Mesenchymal stem cell (in vitro differentiated cells and primary cell): ENCODE data around the gene EIF3J.
"Not testable (repeated sequence)": the region's sequence is repeated elsewhere in the genome, so short reads cannot be mapped to it uniquely, and the experiment has no call there.

ENCODE experiments used
- DNase-seq: peaks from one replicate; pipeline ENCODE4 v3.0.0-alpha.2; 2013
- H2AFZ ChIP-seq: one replicate; pipeline ENCODE4 v1.6.1; 2013; ENCODE audit warnings: low read depth, mild to moderate bottlenecking, control low read depth, inconsistent platforms, low read length, moderate library complexity
- H2AK5ac ChIP-seq: 2 replicates; pipeline ENCODE4 v1.6.1; 2013; ENCODE audit warnings: low read length, moderate library complexity, mild to moderate bottlenecking, inconsistent platforms; ENCODE audit not compliant: severe bottlenecking
- H2BK120ac ChIP-seq: one replicate; pipeline ENCODE4 v1.6.1; 2013; ENCODE audit warnings: low read depth, mild to moderate bottlenecking, inconsistent platforms, low read length, moderate library complexity
- H2BK12ac ChIP-seq, 2 experiments: one replicate each; pipeline ENCODE4 v1.6.1; 2013; ENCODE audit warnings: inconsistent platforms in 2 of 2, low read length in 2 of 2, mild to moderate bottlenecking in 2 of 2, moderate library complexity in 2 of 2, control low read depth in 1 of 2
- H2BK15ac ChIP-seq: one replicate; pipeline ENCODE4 v1.6.1; 2013; ENCODE audit warnings: mild to moderate bottlenecking, low read depth, inconsistent platforms; ENCODE audit not compliant: poor library complexity, severe bottlenecking
- H2BK5ac ChIP-seq: 2 replicates; pipeline ENCODE4 v1.6.1; 2013; ENCODE audit warnings: low read depth, mild to moderate bottlenecking, low read length, control low read depth, inconsistent platforms; ENCODE audit not compliant: poor library complexity, severe bottlenecking
- H3K14ac ChIP-seq, 2 experiments: one replicate each; pipeline ENCODE4 v1.6.1; 2013; ENCODE audit warnings: inconsistent platforms in 2 of 2, low read length in 2 of 2, control low read depth in 1 of 2, mild to moderate bottlenecking in 1 of 2, moderate library complexity in 1 of 2
- H3K18ac ChIP-seq, 2 experiments: one replicate each; pipeline ENCODE4 v1.6.1; 2013; ENCODE audit warnings: inconsistent platforms in 2 of 2, low read length in 2 of 2, control low read depth in 1 of 2, low read depth in 1 of 2, mild to moderate bottlenecking in 1 of 2
- H3K23ac ChIP-seq, 2 experiments: one replicate each; pipeline ENCODE4 v1.6.1; 2013; ENCODE audit warnings: inconsistent platforms in 2 of 2, low read length in 2 of 2, mild to moderate bottlenecking in 2 of 2, moderate library complexity in 2 of 2, control low read depth in 1 of 2
- H3K27ac ChIP-seq: 2 replicates; pipeline ENCODE4 v1.5.1; 2013; ENCODE audit warnings: mild to moderate bottlenecking, moderate library complexity, low read length, control low read depth, inconsistent platforms; ENCODE audit not compliant: poor library complexity, severe bottlenecking
- H3K27me3 ChIP-seq, 2 experiments: 2 replicates each; pipeline versions ENCODE4 v1.6.1 to v1.7.0; 2013; ENCODE audit warnings: low read length in 2 of 2, mild to moderate bottlenecking in 2 of 2, moderate library complexity in 2 of 2, control low read depth in 1 of 2, inconsistent platforms in 1 of 2; ENCODE audit not compliant: control insufficient read depth in 1 of 2, insufficient read depth in 1 of 2
- H3K36me3 ChIP-seq, 2 experiments: 2 replicates each; pipeline versions ENCODE4 v1.6.1 to v1.7.0; 2013; ENCODE audit warnings: low read length in 2 of 2, control low read depth in 1 of 2, inconsistent platforms in 1 of 2, low read depth in 1 of 2, mild to moderate bottlenecking in 1 of 2; ENCODE audit not compliant: insufficient read depth in 2 of 2, control insufficient read depth in 1 of 2
- H3K4ac ChIP-seq, 2 experiments: one replicate each; pipeline ENCODE4 v1.6.1; 2013; ENCODE audit warnings: inconsistent platforms in 2 of 2, low read length in 2 of 2, mild to moderate bottlenecking in 2 of 2, moderate library complexity in 2 of 2, control low read depth in 1 of 2, low read depth in 1 of 2
- H3K4me1 ChIP-seq: 2 replicates; pipeline ENCODE4 v1.6.1; 2013; ENCODE audit warnings: low read depth, low read length, control low read depth; ENCODE audit not compliant: control insufficient read depth, insufficient read depth
- H3K4me2 ChIP-seq: 2 replicates; pipeline ENCODE4 v1.6.1; 2013; ENCODE audit warnings: low read length, mild to moderate bottlenecking, inconsistent platforms; ENCODE audit not compliant: poor library complexity, severe bottlenecking
- H3K4me3 ChIP-seq, 2 experiments: 2 replicates each; pipeline versions ENCODE4 v1.5.1 to v1.7.0; 2013; ENCODE audit warnings: low read length in 2 of 2, mild to moderate bottlenecking in 2 of 2, control low read depth in 1 of 2, low read depth in 1 of 2; ENCODE audit not compliant: insufficient read depth in 1 of 2
- H3K79me1 ChIP-seq: replicated peaks from 2 replicates; pipeline ENCODE4 v1.6.1; 2013; ENCODE audit warnings: mild to moderate bottlenecking, control low read depth, low read length, inconsistent platforms; ENCODE audit not compliant: poor library complexity, severe bottlenecking
- H3K9ac ChIP-seq: 2 replicates; pipeline ENCODE4 v1.7.0; 2013; ENCODE audit warnings: mild to moderate bottlenecking, low read length, moderate library complexity
- H3K9me3 ChIP-seq: 2 replicates; pipeline ENCODE4 v1.7.0; 2013; ENCODE audit warnings: mild to moderate bottlenecking, low read length; ENCODE audit not compliant: control insufficient read depth
- H4K8ac ChIP-seq: one replicate; pipeline ENCODE4 v1.6.1; 2013; ENCODE audit warnings: inconsistent platforms, mild to moderate bottlenecking, low read length, moderate library complexity
- H4K91ac ChIP-seq: one replicate; pipeline ENCODE4 v1.6.1; 2013; ENCODE audit warnings: mild to moderate bottlenecking, low read length, inconsistent platforms
- WGBS: methylation state at CpG from one replicate; pipeline ENCODE4 v1.1.7; 2013; ENCODE audit warnings: mixed read lengths; 5-methylcytosine and 5-hydroxymethylcytosine counted together

EIF3J gene

DNA sequence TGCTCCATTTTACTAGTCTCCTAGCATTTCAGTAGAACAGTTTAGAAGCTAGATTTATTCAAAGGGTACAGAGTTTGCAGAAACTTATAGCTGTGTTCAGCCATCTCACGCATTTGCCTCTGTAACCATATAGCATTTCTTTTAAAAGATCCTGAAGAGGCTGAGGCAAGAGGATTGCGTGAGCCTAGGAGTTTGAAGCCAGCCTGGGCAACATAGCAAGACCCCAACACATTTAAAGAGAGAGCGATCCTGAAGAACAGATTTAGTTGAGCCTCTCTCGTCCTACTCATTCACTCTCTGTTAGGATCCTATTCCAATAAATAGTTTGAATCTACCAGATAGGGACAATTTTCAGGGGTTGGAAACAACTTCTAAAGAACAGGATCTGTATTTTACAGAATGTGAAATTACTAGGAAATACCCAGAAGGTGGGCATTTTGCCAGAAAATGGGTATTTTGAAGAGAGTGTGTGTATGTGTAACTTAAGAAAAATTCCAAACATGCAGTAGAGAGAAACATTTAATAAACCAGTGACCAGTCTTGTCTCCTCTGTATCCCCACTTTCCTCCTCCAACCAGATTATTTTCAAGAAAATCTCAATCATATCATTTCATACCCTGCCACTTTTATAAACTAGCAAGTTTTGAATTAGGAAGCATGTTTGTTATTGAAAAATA, 4.5 kb downstream of the EIF3J start:
- no peak overlapping the region for H3K4me3 ChIP-seq
- no peak overlapping the region for H2BK5ac ChIP-seq
- no peak overlapping the region for H2AFZ ChIP-seq
- peak overlapping the region; percentile 21 for H3K4me2 ChIP-seq
- no peak overlapping the region for H3K18ac ChIP-seq
- H2BK12ac ChIP-seq, result no peak overlapping the region
- H3K36me3 ChIP-seq, result peaks cover 8 to 35% of the 10 kb centered on the region in 2 experiments
- H3K9ac ChIP-seq, result peak overlapping the region; percentile 49
- peak overlapping the region; percentile 81 for H3K27ac ChIP-seq
- no peak overlapping the region for H4K91ac ChIP-seq
- no peak overlapping the region for H3K23ac ChIP-seq
- H3K4ac ChIP-seq, result no peak overlapping the region
- H2BK120ac ChIP-seq, result no peak overlapping the region
- H3K14ac ChIP-seq, result no peak overlapping the region
- 97% methylated on average over 3 of the region's 4 CpGs for WGBS
- H3K79me1 ChIP-seq, result no peaks in the 10 kb centered on the region
- H2AK5ac ChIP-seq, result peak overlapping the region; percentile 76
- DNase-seq, result peak; percentile 78
- H2BK15ac ChIP-seq, result no peak overlapping the region
- no peaks in the 10 kb centered on the region for H3K27me3 ChIP-seq
- H4K8ac ChIP-seq, result no peak overlapping the region
- no peaks in the 10 kb centered on the region for H3K9me3 ChIP-seq
- peaks cover 4% of the 10 kb centered on the region for H3K4me1 ChIP-seq

DNA sequence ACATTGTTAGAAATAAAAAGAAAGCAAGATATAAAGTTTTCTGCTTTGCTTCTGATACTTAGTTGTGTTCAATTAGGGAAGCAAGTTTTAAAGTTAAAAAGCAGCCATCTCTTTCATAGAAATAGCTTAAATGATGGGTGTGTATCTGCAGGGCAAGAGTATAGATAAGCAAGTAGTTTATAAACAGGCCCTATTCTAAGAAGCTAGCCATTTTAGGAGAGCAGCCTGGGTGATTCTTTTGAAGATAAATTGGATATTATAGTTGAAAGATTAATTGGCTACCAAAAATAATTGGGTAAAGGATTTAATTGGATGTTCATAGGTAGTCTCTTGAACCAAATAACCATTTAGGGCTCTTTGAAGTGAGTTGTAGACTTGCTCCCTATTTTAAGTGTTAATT, 5.6 kb downstream of the EIF3J start:
- Histone ChIP-seq H2BK12ac (no peak overlapping the region), H2BK5ac (no peak overlapping the region)

DNA sequence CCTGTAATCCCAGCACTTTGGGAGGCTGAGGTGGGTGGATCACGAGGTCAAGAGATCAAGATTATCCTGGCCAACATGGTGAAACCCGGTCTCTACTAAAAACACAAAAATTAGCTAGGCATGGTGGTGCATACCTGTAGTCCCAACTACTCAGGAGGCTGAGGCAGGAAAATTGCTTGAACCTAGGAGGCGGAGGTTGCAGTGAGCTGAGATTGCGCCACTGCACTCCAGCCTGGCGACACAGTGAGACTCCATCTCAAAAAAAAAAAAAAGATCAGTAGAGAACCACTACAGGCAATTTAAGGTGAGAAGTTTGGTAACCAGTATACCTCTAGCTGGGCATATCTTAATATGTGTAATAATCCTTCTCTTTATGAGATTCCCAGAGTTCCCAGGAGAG, 7.8 kb downstream of the EIF3J start:
- not testable (repeated sequence) for H2BK120ac ChIP-seq, H3K4me2 ChIP-seq, H2AK5ac ChIP-seq, H2AFZ ChIP-seq, H3K4ac ChIP-seq, DNase-seq, H3K14ac ChIP-seq, H3K4me3 ChIP-seq, H3K4me1 ChIP-seq, H2BK12ac ChIP-seq, H4K91ac ChIP-seq, H2BK15ac ChIP-seq, H3K9ac ChIP-seq, H4K8ac ChIP-seq, H3K27me3 ChIP-seq, H3K27ac ChIP-seq, H3K79me1 ChIP-seq, H3K9me3 ChIP-seq, H3K18ac ChIP-seq, H2BK5ac ChIP-seq, H3K23ac ChIP-seq
- H3K36me3 ChIP-seq, result peaks cover 10 to 35% of the 10 kb centered on the region in 2 experiments
- whole genome bisulfite sequencing, result 90% methylated on average over 4 of the region's 5 CpGs

More for the DNA sequence above, 5.6 kb downstream of the EIF3J start:
- H3K18ac ChIP-seq, result no peak overlapping the region
- no peaks in the 10 kb centered on the region for H3K9me3 ChIP-seq
- H2BK120ac ChIP-seq, result no peak overlapping the region
- DNase-seq, result no peak
- no peak overlapping the region for H2AFZ ChIP-seq
- no peak overlapping the region for H3K14ac ChIP-seq
- H3K36me3 ChIP-seq, result peaks cover 7 to 35% of the 10 kb centered on the region in 2 experiments
- H3K4ac ChIP-seq, result no peak overlapping the region
- H4K8ac ChIP-seq, result no peak overlapping the region
- no peaks in the 10 kb centered on the region for H3K79me1 ChIP-seq
- no peak overlapping the region for H2BK15ac ChIP-seq
- H3K27me3 ChIP-seq, result no peaks in the 10 kb centered on the region
- no peak overlapping the region for H4K91ac ChIP-seq
- H3K9ac ChIP-seq, result peak overlapping the region; percentile 49
- H2AK5ac ChIP-seq, result no peak overlapping the region
- no peak overlapping the region for H3K27ac ChIP-seq
- H3K4me3 ChIP-seq, result no peak overlapping the region
- no peak overlapping the region for H3K23ac ChIP-seq
- H3K4me1 ChIP-seq, result peaks cover 6% of the 10 kb centered on the region
- H3K4me2 ChIP-seq, result no peak overlapping the region

GRCh38 chr15:44545913-44546802, 9.2 kb downstream of the EIF3J start:
- WGBS, result 91% methylated on average over 4 of the region's 5 CpGs
- no peak overlapping the region for H4K91ac ChIP-seq
- no peak overlapping the region for H3K4me2 ChIP-seq
- H3K27ac ChIP-seq, result no peak overlapping the region
- H4K8ac ChIP-seq, result no peak overlapping the region
- H3K18ac ChIP-seq, result no peak overlapping the region
- H3K23ac ChIP-seq, result no peak overlapping the region
- no peaks in the 10 kb centered on the region for H3K27me3 ChIP-seq
- H3K14ac ChIP-seq, result no peak overlapping the region
- H2BK5ac ChIP-seq, result no peak overlapping the region
- H3K36me3 ChIP-seq, result peaks cover 6 to 32% of the 10 kb centered on the region in 2 experiments
- no peak overlapping the region for H2BK120ac ChIP-seq
- DNase-seq, result peak; percentile 71
- H2AK5ac ChIP-seq, result no peak overlapping the region
- H3K9me3 ChIP-seq, result no peaks in the 10 kb centered on the region
- H2BK15ac ChIP-seq, result no peak overlapping the region
- H3K4me3 ChIP-seq, result no peak overlapping the region
- no peak overlapping the region for H3K4ac ChIP-seq
- H3K4me1 ChIP-seq, result peaks cover 3% of the 10 kb centered on the region
- no peaks in the 10 kb centered on the region for H3K79me1 ChIP-seq
- H2BK12ac ChIP-seq, result no peak overlapping the region
- peak overlapping the region; percentile 52 for H3K9ac ChIP-seq
- no peak overlapping the region for H2AFZ ChIP-seq
